C4-2B (cell line): ENCODE measurements around the gene PTPRJ.

ENCODE experiments used
- H3K27ac ChIP-seq: fragments of 450-650 bp; 2 replicates; pipeline ENCODE4 v1.5.1; 2017
- ZFX ChIP-seq: fragments of 450-650 bp; IDR thresholded peaks from 2 replicates; pipeline ENCODE4 v1.6.1; 2017
- TF ChIP-seq, protein P1 (sequence below): fragments of 450-650 bp; conservative IDR thresholded peaks from 2 replicates; pipeline ENCODE4 v1.5.1; 2017; ENCODE audit warnings: mild to moderate bottlenecking

PTPRJ gene

DNA sequence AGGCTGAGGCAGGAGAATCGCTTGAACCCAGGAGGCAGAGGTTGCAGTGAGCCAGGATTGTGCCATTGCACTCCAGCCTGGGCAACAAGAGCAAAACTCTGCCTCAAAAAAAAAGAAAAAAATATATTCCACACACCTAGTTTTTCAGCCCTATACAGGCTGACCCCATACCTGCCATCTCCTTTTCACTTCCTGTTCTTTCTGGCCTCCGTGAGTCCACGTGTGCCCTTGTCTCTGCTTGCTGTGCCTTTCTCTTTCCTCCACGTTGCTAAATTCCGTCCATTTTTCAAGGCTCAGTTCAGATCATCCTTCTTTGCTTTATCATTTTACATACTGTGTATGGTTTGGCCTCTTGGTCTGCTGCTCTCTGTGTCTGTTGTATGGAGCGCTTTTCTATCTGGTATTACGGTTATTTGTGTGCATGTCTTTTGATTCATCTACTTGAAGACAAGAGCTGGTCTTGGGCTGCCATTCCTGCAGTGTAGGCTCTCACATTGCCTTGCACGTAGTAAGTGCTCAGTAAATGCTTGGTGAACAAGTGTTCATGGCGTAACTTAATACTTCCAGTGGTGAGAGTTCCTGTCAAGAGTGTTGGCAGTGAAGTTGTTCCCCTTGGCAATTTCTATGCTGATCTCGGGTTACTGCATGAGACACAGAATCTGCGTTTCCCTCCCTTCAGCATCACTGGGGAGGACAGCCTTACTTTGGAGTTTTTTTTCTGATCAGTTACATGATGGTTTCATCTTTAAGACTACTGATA lies 57.5 kb downstream of the PTPRJ start:
- H3K27ac ChIP-seq: peak overlapping the region; percentile 47
- no peak for TF ChIP-seq ZFX
- TF ChIP-seq, protein P1, sequence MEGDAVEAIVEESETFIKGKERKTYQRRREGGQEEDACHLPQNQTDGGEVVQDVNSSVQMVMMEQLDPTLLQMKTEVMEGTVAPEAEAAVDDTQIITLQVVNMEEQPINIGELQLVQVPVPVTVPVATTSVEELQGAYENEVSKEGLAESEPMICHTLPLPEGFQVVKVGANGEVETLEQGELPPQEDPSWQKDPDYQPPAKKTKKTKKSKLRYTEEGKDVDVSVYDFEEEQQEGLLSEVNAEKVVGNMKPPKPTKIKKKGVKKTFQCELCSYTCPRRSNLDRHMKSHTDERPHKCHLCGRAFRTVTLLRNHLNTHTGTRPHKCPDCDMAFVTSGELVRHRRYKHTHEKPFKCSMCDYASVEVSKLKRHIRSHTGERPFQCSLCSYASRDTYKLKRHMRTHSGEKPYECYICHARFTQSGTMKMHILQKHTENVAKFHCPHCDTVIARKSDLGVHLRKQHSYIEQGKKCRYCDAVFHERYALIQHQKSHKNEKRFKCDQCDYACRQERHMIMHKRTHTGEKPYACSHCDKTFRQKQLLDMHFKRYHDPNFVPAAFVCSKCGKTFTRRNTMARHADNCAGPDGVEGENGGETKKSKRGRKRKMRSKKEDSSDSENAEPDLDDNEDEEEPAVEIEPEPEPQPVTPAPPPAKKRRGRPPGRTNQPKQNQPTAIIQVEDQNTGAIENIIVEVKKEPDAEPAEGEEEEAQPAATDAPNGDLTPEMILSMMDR: no peak

DNA sequence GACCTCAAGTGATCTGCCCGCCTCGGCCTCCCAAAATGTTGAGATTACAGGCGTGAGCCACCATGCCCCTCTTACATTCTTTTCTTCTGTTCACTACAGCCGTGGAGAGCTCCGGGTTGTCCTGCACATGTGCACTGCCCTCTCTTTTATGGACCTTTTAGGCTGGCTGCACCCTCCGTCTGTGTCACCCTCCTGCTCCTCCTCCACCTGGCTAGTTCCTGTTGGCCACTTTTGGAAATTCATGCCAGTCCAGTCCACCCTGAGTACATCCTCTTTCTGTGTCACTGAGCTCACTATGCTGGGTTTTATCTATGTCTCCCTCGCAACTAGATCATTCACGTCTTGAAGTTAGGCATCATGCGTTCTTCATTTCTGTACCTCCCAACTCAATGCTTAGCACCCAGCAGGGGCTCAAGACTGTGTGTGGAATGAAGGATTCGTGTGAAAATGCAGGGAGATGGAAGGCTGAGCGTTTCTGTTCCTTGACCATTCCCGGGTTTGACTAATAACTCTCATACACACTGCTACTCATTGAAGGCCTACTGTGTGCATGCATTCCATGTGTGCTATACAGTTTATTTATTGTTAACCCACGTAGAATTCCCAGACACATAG lies 60.6 kb downstream of the PTPRJ start:
- no peak for TF ChIP-seq ZFX
- TF ChIP-seq, protein P1: no peak
- peak overlapping the region; percentile 96 for H3K27ac ChIP-seq

DNA sequence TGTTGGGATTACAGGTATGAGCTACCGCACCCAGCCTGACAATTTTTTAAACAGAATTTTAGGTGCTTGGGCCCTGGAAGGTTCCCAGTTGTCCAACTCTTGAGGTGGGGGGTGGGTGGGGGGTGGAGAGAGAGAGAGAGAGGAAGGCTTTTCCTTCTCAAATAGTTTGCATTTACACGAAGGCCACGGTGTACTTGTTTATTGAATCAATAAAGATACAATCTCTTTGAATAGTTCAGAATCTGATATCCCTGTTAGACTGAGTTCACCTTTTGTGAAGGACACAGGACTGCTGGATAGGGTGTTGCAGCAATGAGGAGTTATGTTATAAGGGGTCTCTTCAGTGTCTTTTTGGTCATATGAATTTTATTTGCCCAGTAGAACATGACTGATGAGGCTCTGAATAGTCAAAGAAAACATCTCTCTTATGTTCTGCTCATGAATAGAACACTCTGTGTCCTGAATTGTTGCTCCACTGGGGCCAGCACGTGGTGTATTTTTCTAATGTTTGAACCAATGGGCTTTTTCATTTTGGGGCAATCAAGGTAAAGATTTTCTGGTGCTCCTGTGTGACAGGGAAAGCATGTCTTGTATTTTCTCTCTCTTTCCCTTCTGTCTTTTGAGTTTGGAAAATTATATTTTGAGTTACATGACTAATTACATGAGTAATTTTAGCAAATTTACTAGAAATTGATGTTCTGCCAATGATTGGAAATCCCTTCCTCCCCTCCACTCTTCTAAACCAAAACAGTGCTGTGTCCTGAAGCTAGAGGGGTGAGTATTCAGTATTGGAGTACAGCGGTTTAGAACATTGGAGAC lies 61.7 kb downstream of the PTPRJ start:
- H3K27ac ChIP-seq: peak overlapping the region; percentile 96
- TF ChIP-seq ZFX: no peak
- TF ChIP-seq, protein P1: no peak

DNA sequence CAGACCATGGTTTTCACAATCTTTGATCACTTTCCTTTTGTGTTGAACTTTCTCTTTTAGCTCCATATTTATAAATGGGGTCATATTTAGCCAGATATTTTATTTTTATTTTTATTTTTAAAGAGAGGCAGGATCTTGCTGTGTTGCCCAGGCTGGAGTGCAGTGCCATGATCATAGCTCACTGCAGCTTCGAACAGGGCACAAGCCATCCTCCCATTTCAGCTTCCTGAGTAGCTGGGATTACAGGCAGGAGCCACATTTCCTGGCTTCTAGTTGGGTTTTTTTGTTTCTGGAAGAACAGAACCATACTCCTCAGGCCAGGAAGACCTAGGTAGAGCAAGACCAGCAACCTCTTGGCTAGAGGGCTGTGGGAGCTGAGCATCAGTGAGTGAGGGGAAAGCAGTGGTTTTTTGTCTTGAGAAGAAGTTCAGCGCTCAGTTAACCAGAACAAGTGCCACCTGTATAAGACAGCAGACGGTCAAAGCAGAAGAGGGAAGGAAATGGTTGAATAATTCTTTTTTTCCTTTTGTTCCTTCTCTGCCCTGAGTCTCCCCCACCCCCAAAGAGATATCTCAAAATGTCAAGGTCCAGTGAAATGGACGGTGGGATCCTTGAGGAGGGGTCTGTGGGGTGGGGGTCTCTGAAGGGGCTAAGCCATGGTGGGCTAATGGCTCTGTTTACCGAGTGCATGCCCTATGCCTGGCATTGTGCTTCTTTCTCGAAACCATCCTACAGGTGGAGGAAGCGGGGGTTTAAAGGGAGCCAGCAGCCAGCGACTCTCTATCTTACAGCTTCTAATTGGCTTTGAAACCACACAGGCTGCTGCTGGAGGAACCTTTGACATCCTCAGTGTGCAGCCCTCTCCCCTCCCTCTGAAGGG lies 63.0 kb downstream of the PTPRJ start:
- TF ChIP-seq, protein P1: no peak
- TF ChIP-seq ZFX: no peak
- H3K27ac ChIP-seq: peak overlapping the region; percentile 96

DNA sequence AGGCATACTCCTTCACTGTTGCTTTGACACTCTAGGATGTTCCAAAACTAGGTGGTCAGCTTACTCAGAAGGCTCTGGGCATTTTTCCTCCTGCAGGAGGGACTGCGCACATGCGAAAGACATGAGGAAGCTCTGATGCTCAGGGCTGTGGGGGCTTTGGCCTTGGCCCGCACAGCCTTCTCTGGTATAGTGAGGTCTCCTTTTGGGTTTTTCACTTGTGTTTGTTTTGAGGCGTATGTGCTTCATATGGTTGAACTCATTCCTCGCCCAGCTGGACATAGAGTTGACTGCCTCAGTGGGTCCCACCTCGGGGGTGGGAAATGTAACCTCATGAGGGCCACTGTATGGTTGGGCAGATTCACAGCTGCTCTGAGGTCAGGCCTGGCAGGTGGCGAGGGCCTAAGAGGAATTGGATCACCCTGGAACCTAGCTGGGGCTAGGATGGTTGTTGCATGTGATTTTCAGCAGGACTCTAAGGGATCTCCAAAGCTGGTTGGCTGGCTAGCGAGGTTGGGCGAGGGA lies 63.7 kb downstream of the PTPRJ start:
- peak overlapping the region; percentile 96 for H3K27ac ChIP-seq
- no peak for TF ChIP-seq ZFX
- TF ChIP-seq, protein P1: no peak

DNA sequence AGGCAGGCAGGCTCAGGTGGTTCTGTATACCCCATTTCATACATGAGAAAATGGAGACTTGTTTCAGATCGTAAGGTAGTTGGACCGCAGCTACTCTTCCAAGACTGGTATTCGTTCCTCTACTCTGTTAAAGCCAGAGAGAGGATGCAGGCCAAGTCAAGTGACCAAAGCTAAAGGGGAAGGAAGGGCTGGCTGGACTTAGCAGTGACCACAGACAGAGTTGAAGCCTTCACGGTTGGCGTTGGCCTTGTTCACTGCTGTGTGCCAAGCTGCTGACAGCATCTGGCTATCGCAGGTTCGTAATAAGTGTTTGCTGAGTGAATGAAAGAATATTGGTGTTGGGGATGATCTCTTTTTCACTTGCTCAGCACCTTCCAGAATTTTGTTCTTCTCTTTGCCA lies 64.2 kb downstream of the PTPRJ start:
- peak overlapping the region; percentile 96 for H3K27ac ChIP-seq
- TF ChIP-seq, protein P1: no peak
- TF ChIP-seq ZFX: no peak
